Fibroblast of skin of abdomen (primary cell): ENCODE measurements around the gene ZW10. TPM values are rescaled to one million over a fixed set of nuclear protein-coding genes. Genes with fewer than 3 reads are reported as not detected.
"Not testable (repeated sequence)": the region's sequence is repeated elsewhere in the genome, so short reads cannot be mapped to it uniquely, and the experiment has no call there.

Experiments used
- DNase-seq: peaks from one replicate; pipeline ENCODE4 v3.0.0-alpha.2; 2013
- polyA plus RNA-seq, 2 experiments: library from polyadenylated mRNA; unstranded; fragments of 120-200 nt; gene quantifications; one replicate each; pipeline ENCODE4 v1.2.1, GENCODE V29; 2013; ENCODE audit not compliant: insufficient read length in 2 of 2

The ZW10 gene
- polyA plus RNA-seq (2013, experiment 1 of 2; ENCODE audit: insufficient read length): 17.0 TPM
- polyA plus RNA-seq (2013, experiment 2 of 2; ENCODE audit: insufficient read length): 14.7 TPM

- peak; percentile 98 for DNase-seq
Observed at GRCh38 chr11:113773416-113774173, at the start of gene ZW10. Gene ZW10, minus strand, starts transcription at chr11:113773692. Its CDS starts 26 bp downstream, at chr11:113773666.

GRCh38 chr11:113818426-113818825 is 44.9 kb upstream of the ZW10 start:
- no peak for DNase-seq

GRCh38 chr11:113817626-113818025 is 44.1 kb upstream of the ZW10 start:
- no peak for DNase-seq

GRCh38 chr11:113817162-113817561 is 43.7 kb upstream of the ZW10 start:
- DNase-seq: no peak

- no peak for DNase-seq
Observed at GRCh38 chr11:113814181-113814580, 40.7 kb upstream of the ZW10 start.

DNA sequence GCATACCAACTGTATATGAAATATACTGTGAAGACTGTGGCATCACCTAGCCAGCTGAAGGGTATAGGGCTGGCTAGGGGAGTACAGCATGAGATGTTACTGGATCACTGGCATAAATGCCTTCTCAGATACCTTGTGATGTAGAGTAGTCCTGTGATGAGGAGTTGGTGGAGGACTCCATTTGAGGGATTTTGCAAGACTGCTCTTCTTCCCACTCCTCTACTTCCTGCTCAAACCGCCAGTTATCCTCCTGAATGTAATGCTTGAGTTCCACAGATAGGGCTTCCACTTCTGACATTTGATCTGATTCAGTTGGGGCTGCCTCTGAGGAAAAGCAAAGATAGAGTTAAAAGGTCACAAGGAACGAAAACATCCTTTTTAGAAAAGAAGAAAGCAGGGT is 35.4 kb upstream of the ZW10 start:
- no peak for DNase-seq

GRCh38 chr11:113806406-113806805 is 32.9 kb upstream of the ZW10 start:
- DNase-seq: peak; percentile 7

DNA sequence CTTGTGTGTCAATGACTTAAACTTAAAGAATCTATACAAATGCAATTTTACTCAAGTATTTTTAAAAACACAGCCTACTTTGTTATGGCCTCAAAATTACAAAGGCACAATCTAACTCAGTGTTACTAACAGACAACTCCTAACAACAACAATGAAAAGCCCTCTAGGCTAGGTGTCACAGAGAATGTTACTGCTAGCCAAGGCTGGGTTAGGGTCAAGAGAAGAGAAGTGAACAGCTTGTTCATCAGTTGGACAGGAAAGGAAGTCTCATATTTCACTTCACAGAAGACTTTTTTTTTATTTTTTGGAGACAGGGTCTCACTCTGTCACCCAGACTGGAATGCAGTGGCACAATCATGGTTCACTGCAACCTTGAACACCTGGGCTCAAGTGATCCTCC is 32.1 kb upstream of the ZW10 start:
- no peak for DNase-seq

- no peak for DNase-seq
Observed at GRCh38 chr11:113802621-113803020, 29.1 kb upstream of the ZW10 start.

DNA sequence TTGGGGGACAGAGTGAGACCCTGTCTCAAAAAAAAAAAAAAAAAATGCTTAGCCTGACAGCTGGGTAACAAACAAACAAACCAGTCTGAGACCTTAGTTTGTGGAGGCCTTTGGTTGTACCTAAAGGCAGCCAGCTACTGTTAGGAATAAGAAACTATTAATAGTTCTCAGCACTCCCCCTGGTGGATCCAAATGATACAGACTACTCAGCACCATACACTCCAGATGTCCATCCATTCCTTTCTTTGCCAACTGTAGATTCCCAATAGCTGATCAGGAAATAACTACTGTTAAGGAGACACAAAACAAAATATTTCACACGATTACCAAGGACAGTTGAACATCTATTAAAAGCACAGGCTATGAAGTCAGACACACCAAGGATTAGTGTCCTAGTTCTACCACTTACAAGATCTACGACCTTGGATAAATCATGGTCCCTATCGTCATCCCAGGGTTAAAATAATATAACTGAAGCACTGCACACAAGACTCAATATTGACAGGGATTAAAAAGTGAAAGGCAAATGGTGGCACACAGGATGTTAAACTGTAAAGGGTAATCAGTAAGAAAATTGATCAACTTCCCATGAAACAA is 23.3 kb upstream of the ZW10 start:
- DNase-seq: peak; percentile 42

DNA sequence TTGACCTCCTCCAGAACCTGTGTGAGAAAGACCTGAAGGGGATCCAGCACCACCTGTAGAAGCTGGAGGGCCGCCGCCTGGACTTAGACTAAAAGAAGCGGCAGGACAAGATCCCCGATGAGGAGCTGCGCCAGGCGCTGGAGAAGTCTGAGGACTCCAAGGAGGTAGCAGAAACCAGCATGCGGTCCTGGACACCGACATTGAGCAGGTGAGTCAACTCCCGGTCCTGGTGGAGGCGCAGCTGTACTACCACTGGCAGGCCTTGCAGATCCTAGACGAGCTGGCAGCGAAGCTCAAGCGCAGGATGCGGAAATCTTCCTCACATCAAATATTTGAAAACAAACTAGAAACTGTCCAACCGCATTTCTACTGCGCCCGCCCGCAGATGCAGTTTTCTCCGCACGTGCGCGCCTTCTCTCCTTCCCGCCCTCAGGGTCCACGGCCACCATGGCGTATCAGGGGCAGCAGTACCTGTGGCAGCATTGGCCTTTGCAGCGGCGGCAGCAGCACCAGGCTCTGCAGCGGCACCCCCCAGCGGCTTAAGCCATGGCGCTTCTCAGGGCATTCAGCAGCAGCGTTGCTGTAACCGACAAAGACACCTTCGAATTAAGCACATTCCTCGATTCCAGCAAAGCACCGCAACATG is 16.3 kb upstream of the ZW10 start:
- DNase-seq: no peak

GRCh38 chr11:113789016-113789415 is 15.5 kb upstream of the ZW10 start:
- not testable (repeated sequence) for DNase-seq

GRCh38 chr11:113782134-113782533 is 8.6 kb upstream of the ZW10 start:
- no peak for DNase-seq

- DNase-seq: no peak
Observed at GRCh38 chr11:113781682-113782081, 8.2 kb upstream of the ZW10 start.

DNA sequence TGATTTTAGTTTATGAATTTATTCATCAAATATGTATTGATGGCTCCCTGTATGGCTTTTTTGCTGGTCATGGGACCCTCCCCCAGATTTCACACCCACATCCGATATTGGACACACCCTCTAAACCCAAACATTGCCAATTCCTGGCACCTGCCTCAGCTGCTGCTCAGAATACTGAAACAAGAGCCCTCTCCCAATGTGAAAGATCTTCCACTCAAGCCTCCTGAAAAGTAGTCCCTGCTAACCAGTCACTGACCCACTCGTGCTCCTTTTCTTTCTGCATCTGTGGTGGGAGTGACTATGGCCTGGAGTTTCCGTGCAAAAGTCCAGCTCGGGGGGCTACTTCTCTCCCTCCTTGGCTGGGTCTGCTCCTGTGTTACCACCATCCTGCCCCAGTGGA is 6.0 kb upstream of the ZW10 start, which contains the start of gene CLDN25:
CLDN25 (plus strand) TSS at position 301 of the 400 bp plus-strand sequence; CDS start at position 301, 0 bp downstream.
- DNase-seq: no peak

DNA sequence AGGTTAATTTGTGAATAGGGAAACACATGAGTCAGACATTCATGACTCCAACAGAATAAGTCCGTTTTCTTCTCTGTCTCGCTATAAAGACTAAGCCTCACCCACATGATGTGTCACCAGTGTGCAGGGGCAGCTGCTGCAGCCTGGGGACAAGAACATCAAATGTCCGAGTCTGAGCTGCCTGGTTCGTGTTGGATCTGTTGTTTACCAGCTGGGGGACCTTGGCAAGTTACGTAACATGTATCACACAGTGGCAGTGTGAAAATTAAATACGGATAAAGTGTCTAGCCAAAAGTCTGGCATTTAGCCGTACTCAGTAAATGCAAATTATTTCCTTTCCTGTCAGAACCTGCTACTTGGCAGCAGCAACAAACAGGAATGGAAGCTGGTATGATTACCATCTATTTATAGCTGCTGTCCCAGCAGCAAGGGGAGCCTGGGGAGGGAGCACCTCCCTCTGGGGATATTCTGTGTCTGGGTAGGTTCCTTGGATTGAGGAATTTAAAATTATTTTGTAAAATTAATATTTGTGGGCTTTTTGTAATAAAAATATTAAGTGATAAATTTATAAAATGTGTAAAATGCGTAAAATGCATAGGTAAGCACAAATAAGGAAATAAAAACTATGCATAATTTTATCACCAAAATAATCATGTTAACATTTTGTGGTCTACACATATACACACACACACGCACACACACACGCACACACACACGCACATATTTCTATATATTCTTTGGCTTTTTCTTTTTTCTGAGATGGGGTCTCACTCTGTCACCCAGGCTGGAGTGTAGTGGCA is 4.8 kb upstream of the ZW10 start:
- DNase-seq: peak; percentile 2

- no peak for DNase-seq
Observed at GRCh38 chr11:113774174-113774503, 647 bp upstream of the ZW10 start.

GRCh38 chr11:113773092-113773415 is 438 bp downstream of the ZW10 start:
- peak; percentile 13 for DNase-seq

DNA sequence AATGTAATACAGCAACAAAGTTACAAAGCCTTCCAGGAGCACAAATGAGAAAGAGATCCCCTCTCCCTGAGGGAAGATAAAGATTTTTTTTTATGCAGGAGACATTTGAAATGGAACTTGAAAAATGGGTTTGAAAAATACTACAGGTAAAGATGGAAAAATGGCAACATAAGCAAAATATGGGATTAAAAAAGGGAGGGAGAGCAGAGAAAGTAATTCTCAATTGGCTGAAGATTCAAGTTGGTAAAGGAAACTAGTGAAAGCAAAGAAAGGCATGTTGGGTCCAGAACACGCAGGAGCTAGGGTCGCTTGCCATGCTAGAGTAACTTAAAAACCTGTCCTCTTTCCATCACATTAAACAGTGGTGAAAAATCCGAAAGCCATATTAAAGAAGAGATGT is 1.5 kb downstream of the ZW10 start:
- no peak for DNase-seq

GRCh38 chr11:113764527-113765219 is 8.8 kb downstream of the ZW10 start:
- DNase-seq: no peak

DNA sequence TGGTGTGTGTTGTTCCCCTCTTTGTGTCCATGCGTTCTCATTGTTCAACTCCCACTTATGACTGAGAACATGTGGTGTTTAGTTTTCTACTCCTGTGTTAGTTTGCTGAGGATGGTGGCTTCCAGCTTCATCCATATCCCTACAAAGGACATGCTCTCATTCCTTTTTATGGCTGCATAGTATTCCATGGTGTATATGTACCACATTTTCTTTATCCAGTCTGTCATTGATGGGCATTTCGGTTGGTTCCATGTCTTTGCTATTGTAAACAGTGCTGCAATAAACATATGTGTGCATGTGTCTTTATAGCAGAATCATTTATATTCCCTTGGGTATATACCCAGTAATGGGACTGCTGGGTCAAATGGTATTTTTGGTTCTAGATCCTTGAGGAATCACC is 10.5 kb downstream of the ZW10 start:
- DNase-seq: not testable (repeated sequence)

DNA sequence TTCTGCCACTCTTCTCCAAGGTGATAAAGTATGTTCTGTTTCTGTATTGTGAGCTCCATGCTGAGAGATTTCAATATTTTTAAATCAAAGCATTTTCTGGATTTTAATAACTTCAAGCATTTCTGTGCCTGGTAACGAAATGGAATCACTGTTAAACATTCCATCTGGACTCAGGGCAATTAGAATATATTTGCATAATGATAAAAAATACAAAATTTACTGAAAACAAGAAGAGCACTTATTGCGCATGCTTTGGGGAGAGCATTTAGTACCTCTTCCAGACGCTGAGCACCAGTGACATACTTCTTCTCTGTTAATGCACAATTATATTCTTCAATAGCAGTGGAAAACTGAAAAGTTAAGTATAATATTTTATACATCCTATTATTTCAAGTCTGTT is 13.3 kb downstream of the ZW10 start:
- no peak for DNase-seq
